ENCODE measurements around the gene ARHGAP8. TPM values are rescaled to one million over a fixed set of nuclear protein-coding genes. Genes with fewer than 3 reads are reported as not detected.

Gene ARHGAP8
- total and polyA plus RNA-seq, 2 experiments from 2014 or later: 62.8 to 64.9 TPM

DNA sequence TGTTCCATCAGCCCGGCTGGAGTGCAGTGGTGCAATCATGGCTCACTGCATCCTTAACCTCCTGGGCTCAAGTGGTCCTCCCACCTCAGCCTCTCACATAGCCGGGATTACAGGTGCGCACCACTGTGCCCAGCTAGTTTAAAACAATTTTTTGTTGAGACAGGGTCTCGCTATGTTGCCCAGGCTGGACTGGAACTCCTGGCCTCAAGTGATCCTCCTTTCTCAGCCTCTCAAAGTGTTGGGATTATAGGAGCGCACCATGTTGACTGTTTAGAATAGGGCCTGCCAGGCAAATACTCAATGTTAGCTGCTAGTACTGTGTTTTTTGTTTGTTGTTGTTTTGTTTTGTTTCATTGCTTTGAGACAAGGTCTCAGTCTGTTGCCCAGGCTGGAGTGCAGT lies 66.4 kb downstream of the ARHGAP8 start (continued):
- TF ChIP-seq REST (IDR thresholded peaks at IDR 0.05; ENCODE audit: unreplicated experiment) (no peak), ZNF114 (CRISPR knock-in tag; IDR thresholded peaks at IDR 0.05) (no peak), NANOG (IDR thresholded peaks at IDR 0.05; ENCODE audit: borderline replicate concordance) (no peak)
- TF ChIP-seq, protein P1, sequence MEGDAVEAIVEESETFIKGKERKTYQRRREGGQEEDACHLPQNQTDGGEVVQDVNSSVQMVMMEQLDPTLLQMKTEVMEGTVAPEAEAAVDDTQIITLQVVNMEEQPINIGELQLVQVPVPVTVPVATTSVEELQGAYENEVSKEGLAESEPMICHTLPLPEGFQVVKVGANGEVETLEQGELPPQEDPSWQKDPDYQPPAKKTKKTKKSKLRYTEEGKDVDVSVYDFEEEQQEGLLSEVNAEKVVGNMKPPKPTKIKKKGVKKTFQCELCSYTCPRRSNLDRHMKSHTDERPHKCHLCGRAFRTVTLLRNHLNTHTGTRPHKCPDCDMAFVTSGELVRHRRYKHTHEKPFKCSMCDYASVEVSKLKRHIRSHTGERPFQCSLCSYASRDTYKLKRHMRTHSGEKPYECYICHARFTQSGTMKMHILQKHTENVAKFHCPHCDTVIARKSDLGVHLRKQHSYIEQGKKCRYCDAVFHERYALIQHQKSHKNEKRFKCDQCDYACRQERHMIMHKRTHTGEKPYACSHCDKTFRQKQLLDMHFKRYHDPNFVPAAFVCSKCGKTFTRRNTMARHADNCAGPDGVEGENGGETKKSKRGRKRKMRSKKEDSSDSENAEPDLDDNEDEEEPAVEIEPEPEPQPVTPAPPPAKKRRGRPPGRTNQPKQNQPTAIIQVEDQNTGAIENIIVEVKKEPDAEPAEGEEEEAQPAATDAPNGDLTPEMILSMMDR (conservative IDR thresholded peaks at IDR 0.05; ENCODE audit: low read depth in 2 of 2): no peak

DNA sequence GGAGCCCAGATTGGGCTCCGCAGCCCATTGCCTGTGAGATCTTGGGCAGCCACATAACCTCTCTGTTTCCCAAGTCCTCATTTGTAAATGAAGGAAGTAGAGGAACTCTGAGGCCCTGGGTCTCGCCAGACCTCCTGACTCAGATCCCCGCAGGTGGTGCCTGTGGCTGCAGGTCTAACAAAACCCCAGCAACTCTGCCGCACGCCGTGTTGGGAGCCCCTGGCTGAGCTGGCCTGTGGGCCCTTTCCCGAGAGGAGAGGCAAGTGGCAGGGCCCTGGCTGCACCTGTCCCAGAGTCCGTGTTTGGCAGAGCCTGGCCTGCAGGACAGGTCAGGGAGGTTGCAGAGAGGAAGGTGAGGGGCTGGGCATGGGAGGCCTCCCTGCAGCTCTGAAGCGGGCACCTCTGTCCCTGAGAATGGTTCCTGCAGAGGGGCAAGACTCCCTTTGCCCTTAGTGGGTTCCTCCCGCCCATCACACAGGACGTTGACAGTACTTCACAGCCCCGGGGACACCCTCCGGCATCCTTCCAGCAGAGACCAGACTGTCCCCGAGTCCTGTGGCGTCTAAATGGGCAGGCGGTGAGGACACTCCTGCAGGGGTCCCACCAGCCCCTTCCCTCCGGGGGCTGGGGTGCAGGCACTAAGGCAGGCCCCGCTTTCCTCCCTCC lies 67.7 kb downstream of the ARHGAP8 start:
- Histone ChIP-seq H3K9me2 (ENCODE audit: insufficient read depth) (no peaks in the 10 kb centered on the region), H3K4me3 (no peak overlapping the region), H3K36me3 (ENCODE audit: insufficient read depth) (peaks cover 5% of the 10 kb centered on the region; the same call in 1 of the 2 replicates), H3K27me3 (ENCODE audit: insufficient read depth) (no peaks in the 10 kb centered on the region), H3K4me1 (ENCODE audit: insufficient read depth) (peaks cover 11% of the 10 kb centered on the region; the same call in 1 of the 2 replicates), H3K79me2 (replicated peaks; ENCODE audit: insufficient read depth) (no peaks in the 10 kb centered on the region), H4K20me1 (replicated peaks; ENCODE audit: insufficient read depth) (no peaks in the 10 kb centered on the region; the same call in 1 of the 2 replicates), H3K4me2 (no peak overlapping the region), H3F3A (replicated peaks; ENCODE audit: low read depth) (peaks cover 4% of the 10 kb centered on the region; the same call in 1 of the 2 replicates), H2AFZ (no peak overlapping the region), H3K27ac (ENCODE audit: low read depth) (peak overlapping the region; percentile 45; the same call in 1 of the 2 replicates)
- no peak overlapping the region for H3K4me3 Mint-ChIP-seq
- DNase-seq (ENCODE audit: low spot score) (peak; percentile 38), ATAC-seq (peak; percentile 74)
- peaks cover 19% of the 10 kb centered on the region for H3K4me1 Mint-ChIP-seq
- H3K27ac Mint-ChIP-seq: no peak overlapping the region
- peaks cover 32% of the 10 kb centered on the region for H3K36me3 Mint-ChIP-seq (ENCODE audit: low read depth)
- no peaks in the 10 kb centered on the region; the same call in 2 of the 3 replicates for H3K9me3 Mint-ChIP-seq
- peaks cover 16% of the 10 kb centered on the region for H3K27me3 Mint-ChIP-seq (ENCODE audit: insufficient read depth, low read depth, poor library complexity)
- TF ChIP-seq CREB1 (CRISPR knock-in tag; IDR thresholded peaks at IDR 0.05; ENCODE audit: low read depth) (no peak), EZH2phosphoT487 (IDR thresholded peaks at IDR 0.05; ENCODE audit: unreplicated experiment) (no peak), EZH2 (IDR thresholded peaks at IDR 0.05; ENCODE audit: low read depth, unreplicated experiment) (no peak), NANOG (IDR thresholded peaks at IDR 0.05; ENCODE audit: borderline replicate concordance) (no peak), ZNF331 (CRISPR knock-in tag; IDR thresholded peaks at IDR 0.05; ENCODE audit: low read depth) (no peak), ZNF114 (CRISPR knock-in tag; IDR thresholded peaks at IDR 0.05) (no peak)
- TF ChIP-seq, protein P1 (conservative IDR thresholded peaks at IDR 0.05; ENCODE audit: low read depth in 2 of 2): no peak
- TF ChIP-seq, protein P2, sequence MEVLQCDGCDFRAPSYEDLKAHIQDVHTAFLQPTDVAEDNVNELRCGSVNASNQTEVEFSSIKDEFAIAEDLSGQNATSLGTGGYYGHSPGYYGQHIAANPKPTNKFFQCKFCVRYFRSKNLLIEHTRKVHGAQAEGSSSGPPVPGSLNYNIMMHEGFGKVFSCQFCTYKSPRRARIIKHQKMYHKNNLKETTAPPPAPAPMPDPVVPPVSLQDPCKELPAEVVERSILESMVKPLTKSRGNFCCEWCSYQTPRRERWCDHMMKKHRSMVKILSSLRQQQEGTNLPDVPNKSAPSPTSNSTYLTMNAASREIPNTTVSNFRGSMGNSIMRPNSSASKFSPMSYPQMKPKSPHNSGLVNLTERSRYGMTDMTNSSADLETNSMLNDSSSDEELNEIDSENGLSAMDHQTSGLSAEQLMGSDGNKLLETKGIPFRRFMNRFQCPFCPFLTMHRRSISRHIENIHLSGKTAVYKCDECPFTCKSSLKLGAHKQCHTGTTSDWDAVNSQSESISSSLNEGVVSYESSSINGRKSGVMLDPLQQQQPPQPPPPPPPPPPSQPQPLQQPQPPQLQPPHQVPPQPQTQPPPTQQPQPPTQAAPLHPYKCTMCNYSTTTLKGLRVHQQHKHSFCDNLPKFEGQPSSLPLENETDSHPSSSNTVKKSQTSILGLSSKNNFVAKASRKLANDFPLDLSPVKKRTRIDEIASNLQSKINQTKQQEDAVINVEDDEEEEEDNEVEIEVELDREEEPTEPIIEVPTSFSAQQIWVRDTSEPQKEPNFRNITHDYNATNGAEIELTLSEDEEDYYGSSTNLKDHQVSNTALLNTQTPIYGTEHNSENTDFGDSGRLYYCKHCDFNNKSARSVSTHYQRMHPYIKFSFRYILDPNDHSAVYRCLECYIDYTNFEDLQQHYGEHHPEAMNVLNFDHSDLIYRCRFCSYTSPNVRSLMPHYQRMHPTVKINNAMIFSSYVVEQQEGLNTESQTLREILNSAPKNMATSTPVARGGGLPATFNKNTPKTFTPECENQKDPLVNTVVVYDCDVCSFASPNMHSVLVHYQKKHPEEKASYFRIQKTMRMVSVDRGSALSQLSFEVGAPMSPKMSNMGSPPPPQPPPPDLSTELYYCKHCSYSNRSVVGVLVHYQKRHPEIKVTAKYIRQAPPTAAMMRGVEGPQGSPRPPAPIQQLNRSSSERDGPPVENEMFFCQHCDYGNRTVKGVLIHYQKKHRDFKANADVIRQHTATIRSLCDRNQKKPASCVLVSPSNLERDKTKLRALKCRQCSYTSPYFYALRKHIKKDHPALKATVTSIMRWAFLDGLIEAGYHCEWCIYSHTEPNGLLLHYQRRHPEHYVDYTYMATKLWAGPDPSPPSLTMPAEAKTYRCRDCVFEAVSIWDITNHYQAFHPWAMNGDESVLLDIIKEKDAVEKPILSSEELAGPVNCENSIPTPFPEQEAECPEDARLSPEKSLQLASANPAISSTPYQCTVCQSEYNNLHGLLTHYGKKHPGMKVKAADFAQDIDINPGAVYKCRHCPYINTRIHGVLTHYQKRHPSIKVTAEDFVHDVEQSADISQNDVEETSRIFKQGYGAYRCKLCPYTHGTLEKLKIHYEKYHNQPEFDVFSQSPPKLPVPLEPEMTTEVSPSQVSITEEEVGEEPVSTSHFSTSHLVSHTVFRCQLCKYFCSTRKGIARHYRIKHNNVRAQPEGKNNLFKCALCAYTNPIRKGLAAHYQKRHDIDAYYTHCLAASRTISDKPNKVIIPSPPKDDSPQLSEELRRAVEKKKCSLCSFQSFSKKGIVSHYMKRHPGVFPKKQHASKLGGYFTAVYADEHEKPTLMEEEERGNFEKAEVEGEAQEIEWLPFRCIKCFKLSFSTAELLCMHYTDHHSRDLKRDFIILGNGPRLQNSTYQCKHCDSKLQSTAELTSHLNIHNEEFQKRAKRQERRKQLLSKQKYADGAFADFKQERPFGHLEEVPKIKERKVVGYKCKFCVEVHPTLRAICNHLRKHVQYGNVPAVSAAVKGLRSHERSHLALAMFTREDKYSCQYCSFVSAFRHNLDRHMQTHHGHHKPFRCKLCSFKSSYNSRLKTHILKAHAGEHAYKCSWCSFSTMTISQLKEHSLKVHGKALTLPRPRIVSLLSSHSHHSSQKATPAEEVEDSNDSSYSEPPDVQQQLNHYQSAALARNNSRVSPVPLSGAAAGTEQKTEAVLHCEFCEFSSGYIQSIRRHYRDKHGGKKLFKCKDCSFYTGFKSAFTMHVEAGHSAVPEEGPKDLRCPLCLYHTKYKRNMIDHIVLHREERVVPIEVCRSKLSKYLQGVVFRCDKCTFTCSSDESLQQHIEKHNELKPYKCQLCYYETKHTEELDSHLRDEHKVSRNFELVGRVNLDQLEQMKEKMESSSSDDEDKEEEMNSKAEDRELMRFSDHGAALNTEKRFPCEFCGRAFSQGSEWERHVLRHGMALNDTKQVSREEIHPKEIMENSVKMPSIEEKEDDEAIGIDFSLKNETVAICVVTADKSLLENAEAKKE (CRISPR knock-in tag; IDR thresholded peaks at IDR 0.05): no peak
